HepG2 (cell line): ENCODE data around the gene ETS1.

Experiments
- BRCA1 ChIP-seq: sonication (generic); formaldehyde crosslinking; IDR thresholded peaks from 2 replicates; pipeline ENCODE4 v1.4.0; 2020; ENCODE audit warnings: missing genetic modification reagents
- PCBP2 ChIP-seq: fragments of 200-400 bp; formaldehyde crosslinking; optimal IDR thresholded peaks from 2 replicates; pipeline ENCODE3; 2018; ENCODE audit warnings: low read length, low read depth; ENCODE audit not compliant: poor library complexity, severe bottlenecking
- SMAD1 ChIP-seq: sonication (generic); formaldehyde crosslinking; IDR thresholded peaks from 2 replicates; pipeline ENCODE4 v1.4.0; 2020; ENCODE audit warnings: missing genetic modification reagents, low read depth, mild to moderate bottlenecking, borderline replicate concordance
- STAG1 ChIP-seq: sonication (generic); formaldehyde crosslinking; IDR thresholded peaks from 2 replicates; pipeline ENCODE4 v1.4.0; 2020; ENCODE audit warnings: missing genetic modification reagents
- STAT5B ChIP-seq: sonication (generic); formaldehyde crosslinking; IDR thresholded peaks from 2 replicates; pipeline ENCODE4 v1.4.0; 2020; ENCODE audit warnings: missing genetic modification reagents
- TCF7 ChIP-seq: sonication (generic); IDR thresholded peaks from 2 replicates; pipeline ENCODE4 v1.6.1; 2016; ENCODE audit warnings: antibody characterized with exemption, low read depth
- ZBTB4 ChIP-seq: sonication (generic); formaldehyde crosslinking; IDR thresholded peaks from 2 replicates; pipeline ENCODE4 v1.4.0; 2020; ENCODE audit warnings: missing genetic modification reagents, mild to moderate bottlenecking, borderline replicate concordance
- ZBTB7B ChIP-seq: sonication (generic); formaldehyde crosslinking; IDR thresholded peaks from 2 replicates; pipeline ENCODE4 v1.4.0; 2020; ENCODE audit warnings: missing genetic modification reagents
- TF ChIP-seq, protein P1 (sequence below): sonication (generic); formaldehyde crosslinking; IDR thresholded peaks from 2 replicates; pipeline ENCODE4 v1.4.0; 2020; ENCODE audit warnings: missing genetic modification reagents

- TF ChIP-seq PCBP2 (no peak), TCF7 (no peak), ZBTB7B (CRISPR knock-in tag) (no peak), BRCA1 (CRISPR knock-in tag) (no peak), ZBTB4 (CRISPR knock-in tag) (no peak), STAT5B (CRISPR knock-in tag) (no peak), STAG1 (CRISPR knock-in tag) (no peak), SMAD1 (CRISPR knock-in tag) (no peak)
- TF ChIP-seq, protein P1, sequence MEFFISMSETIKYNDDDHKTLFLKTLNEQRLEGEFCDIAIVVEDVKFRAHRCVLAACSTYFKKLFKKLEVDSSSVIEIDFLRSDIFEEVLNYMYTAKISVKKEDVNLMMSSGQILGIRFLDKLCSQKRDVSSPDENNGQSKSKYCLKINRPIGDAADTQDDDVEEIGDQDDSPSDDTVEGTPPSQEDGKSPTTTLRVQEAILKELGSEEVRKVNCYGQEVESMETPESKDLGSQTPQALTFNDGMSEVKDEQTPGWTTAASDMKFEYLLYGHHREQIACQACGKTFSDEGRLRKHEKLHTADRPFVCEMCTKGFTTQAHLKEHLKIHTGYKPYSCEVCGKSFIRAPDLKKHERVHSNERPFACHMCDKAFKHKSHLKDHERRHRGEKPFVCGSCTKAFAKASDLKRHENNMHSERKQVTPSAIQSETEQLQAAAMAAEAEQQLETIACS (CRISPR knock-in tag), result no peak
Observed at GRCh38 chr11:128532572-128533091, 54.7 kb downstream of the ETS1 start.
